K562 (cell line): ENCODE results near the gene BICDL1. TPM values are rescaled to one million over a fixed set of nuclear protein-coding genes. Genes with fewer than 3 reads are reported as not detected.
A peak's percentile ranks its signal among the peaks of the same experiment; 100 is the strongest.

Experiments
- ATAC-seq: fragments of 200-7000 bp; cut with Tn5 transposase; 3 replicates; pipeline ENCODE4 v1.9.1; 2020; ENCODE audit warnings: moderate library complexity
- BruUV-seq: library from RNA; stranded (reverse); fragments of 400-500 nt; replicated peaks from 2 replicates; lab custom pipeline; 2021; lab: Mats Ljungman, UMichigan
- CTCF ChIA-PET: fragments of 300-600 bp; formaldehyde crosslinking; extraction: SDS; loops from one replicate; lab custom pipeline; 2021; ENCODE audit warnings: low intra/inter-chr PET ratio; lab: Yijun Ruan, JAX
- POLR2A ChIA-PET: fragments of 300-600, 350-650 bp; sonication (Branson Sonifier 250); formaldehyde crosslinking; extraction: SDS; loops from one replicate; lab custom pipeline; 2021; ENCODE audit warnings: antibody characterized with exemption, inconsistent platforms; lab: Yijun Ruan, JAX
- DNase-seq, 4 experiments: peaks; one replicate each; pipeline versions ENCODE4 v3.0.0 to v3.0.0-alpha.2; 2011 to 2018; ENCODE audit warnings: low spot score in 3 of 4, mixed read lengths in 3 of 4; ENCODE audit errors: extremely low read depth in 1 of 4
- FAIRE-seq: peaks from 2 replicates; lab custom pipeline; 2011; peaks lifted over from hg19 to GRCh38; lab: Jason Lieb, UNC
- H2AFZ ChIP-seq: 2 replicates; pipeline ENCODE4 v1.6.0; 2011; ENCODE audit warnings: low read depth, low read length, control low read depth, inconsistent platforms
- H3K27ac ChIP-seq: fragments of 200-600 bp; 3 replicates; pipeline ENCODE4 v1.8.0; 2011; ENCODE audit warnings: low read depth, mild to moderate bottlenecking, control low read depth, inconsistent platforms, low read length, moderate library complexity, mixed read lengths; ENCODE audit errors: extremely low read depth
- H3K27me3 ChIP-seq, 2 experiments: fragments of 300-600 bp in 1 of 2; 2 replicates in 1 of 2; 3 replicates in 1 of 2; pipeline versions ENCODE4 v1.6.0 to v1.8.0; 2011; ENCODE audit warnings: inconsistent platforms in 2 of 2, low read length in 2 of 2, mild to moderate bottlenecking in 1 of 2, mixed read lengths in 1 of 2, moderate library complexity in 1 of 2; ENCODE audit not compliant: control insufficient read depth in 2 of 2, insufficient read depth in 2 of 2
- H3K36me3 ChIP-seq: fragments of 300-600 bp; 3 replicates; pipeline ENCODE4 v1.8.0; 2011; ENCODE audit warnings: mild to moderate bottlenecking, low read length, inconsistent platforms; ENCODE audit not compliant: control insufficient read depth, insufficient read depth
- H3K4me1 ChIP-seq, 2 experiments: fragments of 200-600 bp in 1 of 2; replicated peaks in 1 of 2; 2 replicates in 1 of 2; 3 replicates in 1 of 2; pipeline versions ENCODE4 v1.5.1 to v1.8.0; 2011; ENCODE audit warnings: inconsistent platforms in 2 of 2, low read length in 2 of 2, mild to moderate bottlenecking in 1 of 2, mixed read lengths in 1 of 2, moderate library complexity in 1 of 2; ENCODE audit not compliant: control insufficient read depth in 2 of 2, insufficient read depth in 2 of 2
- H3K4me2 ChIP-seq: 2 replicates; pipeline ENCODE4 v1.6.1; 2011; ENCODE audit warnings: low read length, control low read depth, inconsistent platforms, mixed read lengths; ENCODE audit not compliant: insufficient read depth
- H3K4me3 ChIP-seq: fragments of 200-600 bp; sonication (generic), shearing (Covaris generic); 2 replicates; pipeline ENCODE4 v1.5.1; 2016; ENCODE audit warnings: control low read depth, inconsistent platforms
- H3K79me2 ChIP-seq: fragments of 200-600 bp; 3 replicates; pipeline ENCODE4 v1.8.0; 2011; ENCODE audit warnings: low read length, inconsistent platforms; ENCODE audit not compliant: control insufficient read depth, insufficient read depth
- H3K9ac ChIP-seq, 2 experiments: 2 replicates each; pipeline versions ENCODE4 v1.6.0 to v1.6.1; 2011; ENCODE audit warnings: low read depth in 2 of 2, low read length in 2 of 2, control low read depth in 1 of 2, inconsistent platforms in 1 of 2, mild to moderate bottlenecking in 1 of 2, mixed read lengths in 1 of 2; ENCODE audit not compliant: insufficient read depth in 1 of 2
- H3K9me1 ChIP-seq: one replicate; pipeline ENCODE4 v1.6.0; 2011; ENCODE audit warnings: inconsistent platforms, mild to moderate bottlenecking, low read length, moderate library complexity; ENCODE audit not compliant: control insufficient read depth, insufficient read depth
- H3K9me3 ChIP-seq: replicated peaks from 2 replicates; pipeline ENCODE4 v1.5.1; 2011; ENCODE audit warnings: low read depth, low read length, inconsistent platforms; ENCODE audit not compliant: control insufficient read depth, insufficient read depth
- H4K20me1 ChIP-seq: replicated peaks from 2 replicates; pipeline ENCODE4 v1.6.1; 2011; ENCODE audit warnings: low read length, inconsistent platforms, mixed read lengths; ENCODE audit not compliant: control insufficient read depth, insufficient read depth
- CBX2 ChIP-seq: fragments of 200-600 bp; sonication (generic); IDR thresholded peaks from one replicate; pipeline ENCODE4 v1.6.1; 2012; ENCODE audit warnings: mild to moderate bottlenecking, low read length, inconsistent platforms; ENCODE audit not compliant: insufficient read depth, poor library complexity, severe bottlenecking
- JUNB ChIP-seq: fragments of 450-650 bp; formaldehyde crosslinking; conservative IDR thresholded peaks from 2 replicates; pipeline ENCODE4 v1.4.0; 2020; ENCODE audit warnings: mild to moderate bottlenecking
- POLR2G ChIP-seq: fragments of 200-400 bp; formaldehyde crosslinking; IDR thresholded peaks from 2 replicates; pipeline ENCODE4 v1.6.1; 2017; ENCODE audit warnings: low read depth, mild to moderate bottlenecking, antibody characterized with exemption, low read length, moderate library complexity
- PTTG1 ChIP-seq: fragments of 450-650 bp; IDR thresholded peaks from 2 replicates; pipeline ENCODE4 v1.6.1; 2016; ENCODE audit warnings: low read depth, mild to moderate bottlenecking, missing genetic modification characterization, missing compliant biosample characterization
- RHOXF2B ChIP-seq: fragments of 250-450 bp; sonication (Bioruptor Pico); conservative IDR thresholded peaks from 2 replicates; pipeline ENCODE4 v1.5.1; 2021
- SREBF1 ChIP-seq: fragments of 150-350 bp; IDR thresholded peaks from 2 replicates; pipeline ENCODE4 v1.6.1; 2014; ENCODE audit warnings: antibody characterized with exemption, low read depth, low read length, borderline replicate concordance
- ZNF41 ChIP-seq: fragments of 250-450 bp; sonication (Bioruptor Pico); conservative IDR thresholded peaks from 2 replicates; pipeline ENCODE4 v1.4.0; 2020; ENCODE audit warnings: mild to moderate bottlenecking
- WGBS: fragments of 100-300 bp; shearing (Covaris generic); methylation state at CpG from one replicate; pipeline ENCODE4 v1.1.6; 2016; ENCODE audit warnings: low coverage, mixed read lengths; ENCODE audit not compliant: insufficient coverage; ENCODE audit errors: missing lambda C conversion rate; 5-methylcytosine and 5-hydroxymethylcytosine counted together
- in situ Hi-C: fragments of 300-500 bp; cut with MboI; formaldehyde crosslinking; loops from 4 replicates; pipeline ENCODE4 v1.15.0; 2018; ENCODE audit warnings: inconsistent platforms, mixed read lengths
- intact Hi-C: fragments of 100-400 bp; cut with micrococcal nuclease; formaldehyde crosslinking; loops from 2 replicates; pipeline ENCODE4 v1.14.2; 2022
- polyA plus RNA-seq, 8 experiments: library from polyadenylated mRNA; depleted of rRNA in 4 of 8; stranded (reverse) in 5 of 8; unstranded in 3 of 8; fragments of >200 nt; fragmentation: Nextera tagmentation in 2 of 8; fragmentation: Illumina TruSeq in 1 of 8; extraction: Ambion mirVana in 2 of 8; extraction: Trizol in 1 of 8; gene quantifications; 2 replicates each; pipeline versions ENCODE4 v1.2.1 to v1.2.3, GENCODE V29; 2011 to 2014; ENCODE audit warnings: inconsistent platforms in 1 of 8, missing spikeins in 1 of 8
- total RNA-seq, 7 experiments: library from RNA; depleted of rRNA in 6 of 7; stranded (reverse); fragments of >200 nt in 6 of 7; fragmentation: Illumina TruSeq in 2 of 7; extraction: Trizol in 2 of 7; gene quantifications; 2 replicates each; pipeline versions ENCODE4 v1.2.1 to v1.2.3, GENCODE V29; 2011 to 2021; ENCODE audit warnings: low replicate concordance in 1 of 7
- TF ChIP-seq, protein P1 (sequence below): fragments of 450-650 bp; IDR thresholded peaks from 2 replicates; pipeline ENCODE4 v1.6.1; 2016; ENCODE audit warnings: missing biosample characterization, missing genetic modification characterization

Gene BICDL1
- total and polyA plus RNA-seq, 9 of the 15 experiments (the other 6 are each of a cell fraction or from before 2014, with no cell fraction given), result 0.06 to 2.0 (median 0.58) TPM

DNA sequence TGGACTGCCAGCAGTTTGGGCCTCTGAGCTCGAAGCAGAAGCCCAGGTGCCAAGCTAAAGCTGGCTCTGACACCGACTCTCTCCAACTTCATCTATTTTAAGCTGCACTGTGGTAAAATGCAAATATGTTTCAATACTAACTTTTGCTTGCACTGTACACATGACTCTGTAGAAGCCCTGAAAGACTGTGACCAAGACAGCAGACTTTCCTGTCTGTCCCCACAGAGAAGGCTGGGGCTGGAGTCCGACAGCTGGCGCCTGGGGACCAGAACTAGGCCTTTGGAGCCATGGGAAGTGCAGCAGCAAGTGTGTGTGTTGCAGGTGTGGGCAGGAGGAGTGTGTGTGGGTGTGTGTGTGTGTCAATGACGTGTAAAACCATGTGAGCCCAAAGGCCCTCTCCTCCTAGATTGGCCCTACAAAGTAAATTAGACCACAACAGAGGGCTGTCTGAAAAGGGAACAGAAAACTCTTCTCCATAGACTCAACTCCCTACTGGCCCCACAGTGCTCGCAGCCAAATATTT lies 143.9 kb downstream of the BICDL1 start (continued):
- no peak for TF ChIP-seq ZNF41 (CRISPR knock-in tag)
- TF ChIP-seq, protein P1, sequence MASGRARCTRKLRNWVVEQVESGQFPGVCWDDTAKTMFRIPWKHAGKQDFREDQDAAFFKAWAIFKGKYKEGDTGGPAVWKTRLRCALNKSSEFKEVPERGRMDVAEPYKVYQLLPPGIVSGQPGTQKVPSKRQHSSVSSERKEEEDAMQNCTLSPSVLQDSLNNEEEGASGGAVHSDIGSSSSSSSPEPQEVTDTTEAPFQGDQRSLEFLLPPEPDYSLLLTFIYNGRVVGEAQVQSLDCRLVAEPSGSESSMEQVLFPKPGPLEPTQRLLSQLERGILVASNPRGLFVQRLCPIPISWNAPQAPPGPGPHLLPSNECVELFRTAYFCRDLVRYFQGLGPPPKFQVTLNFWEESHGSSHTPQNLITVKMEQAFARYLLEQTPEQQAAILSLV (tag), result no peak
- TF ChIP-seq SREBF1, result no peak
- TF ChIP-seq JUNB (CRISPR knock-in tag), result no peak
- TF ChIP-seq CBX2, result no peak
- TF ChIP-seq RHOXF2B (CRISPR knock-in tag), result no peak

DNA sequence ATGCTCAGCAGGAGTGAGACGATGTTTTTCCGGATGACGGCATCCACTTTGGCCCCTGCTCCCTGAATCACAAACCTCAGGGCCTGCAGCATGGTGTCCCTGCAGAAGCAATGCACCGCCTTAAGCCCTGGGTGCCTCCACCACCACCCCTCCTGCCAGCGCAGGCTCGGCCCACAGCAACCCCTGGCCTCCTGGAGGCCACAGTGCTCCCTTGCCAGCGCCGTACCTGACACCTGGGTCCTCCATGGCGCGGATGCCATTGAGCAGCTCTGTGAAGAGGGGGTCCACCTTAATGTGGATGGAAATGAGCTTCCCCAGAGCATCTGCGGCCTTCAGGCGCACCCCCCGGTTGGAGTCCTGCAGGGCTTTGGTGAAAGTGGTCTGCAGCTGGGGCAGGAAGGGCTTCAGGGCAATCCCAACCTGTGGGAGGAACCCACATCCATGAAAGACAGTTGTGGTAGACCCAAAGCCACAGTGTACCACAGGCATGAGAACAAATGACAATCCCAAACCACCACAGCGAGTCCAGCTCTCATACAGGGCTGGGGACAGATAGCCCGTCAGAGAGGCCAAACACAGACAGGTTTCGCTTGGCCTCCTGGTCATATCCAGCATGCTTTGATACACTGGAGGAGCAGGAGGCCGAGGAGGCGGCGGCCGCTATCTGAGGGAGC lies 145.4 kb downstream of the BICDL1 start:
- no TSS peak for BruUV-seq
- Histone ChIP-seq H3K4me3 (no peak overlapping the region), H4K20me1 (no peaks in the 10 kb centered on the region), H3K79me2 (no peaks in the 10 kb centered on the region), H3K4me1 (no peaks in the 10 kb centered on the region), H3K9ac (no peak overlapping the region), H3K9me3 (no peaks in the 10 kb centered on the region), H3K27ac (no peak overlapping the region), H2AFZ (no peak overlapping the region)
- intact Hi-C loops (no loop called here), in situ Hi-C loops (no loop called here)
- no peak for ATAC-seq
- WGBS, result 99% methylated on average over 20 of the region's 20 CpGs
- FAIRE-seq, result no peak
- TF ChIP-seq PTTG1 (no peak), POLR2G (peak; percentile 33; the same call in 1 of the 2 replicates)
- TF ChIP-seq, all 486 proteins: peak for 1
- no peaks in the 10 kb centered on the region for H3K9me1 ChIP-seq
- ChIA-PET CTCF (no interaction called here), POLR2A (no interaction called here)
- peaks cover 97% of the 10 kb centered on the region for H3K36me3 ChIP-seq
- H3K27me3 ChIP-seq, result no peaks in the 10 kb centered on the region
- no peak for DNase-seq
- H3K4me2 ChIP-seq, result no peak overlapping the region
